Memory B cell (primary cell): ENCODE data around the gene FTCD.
"Not testable (repeated sequence)": the region's sequence is repeated elsewhere in the genome, so short reads cannot be mapped to it uniquely, and the experiment has no call there.

Source experiments
- ATAC-seq: fragments of 150-1000 bp; cut with Tn5 transposase; 2 replicates; pipeline ENCODE4 v1.10.0; 2021; ENCODE audit warnings: low read depth, mild to moderate bottlenecking, moderate library complexity
- DNase-seq, 2 donors: peaks; one replicate each; pipeline ENCODE4 v3.0.0; 2022; ENCODE audit warnings: low spot score in 2 of 2
- H3K27ac Mint-ChIP-seq: one replicate; pipeline ENCODE4 v1.8.0; 2022; ENCODE audit warnings: mild to moderate bottlenecking, moderate library complexity, mixed read lengths
- H3K27me3 Mint-ChIP-seq: one replicate; pipeline ENCODE4 v1.8.0; 2022; ENCODE audit warnings: mixed read lengths
- H3K36me3 Mint-ChIP-seq: one replicate; pipeline ENCODE4 v1.8.0; 2022; ENCODE audit warnings: mild to moderate bottlenecking, mixed read lengths
- H3K4me1 Mint-ChIP-seq: one replicate; pipeline ENCODE4 v1.8.0; 2022; ENCODE audit warnings: mixed read lengths
- H3K4me3 Mint-ChIP-seq: one replicate; pipeline ENCODE4 v1.8.0; 2022; ENCODE audit warnings: mild to moderate bottlenecking, moderate library complexity, mixed read lengths
- H3K9me3 Mint-ChIP-seq: one replicate; pipeline ENCODE4 v1.8.0; 2022; ENCODE audit warnings: mixed read lengths

The FTCD gene

DNA sequence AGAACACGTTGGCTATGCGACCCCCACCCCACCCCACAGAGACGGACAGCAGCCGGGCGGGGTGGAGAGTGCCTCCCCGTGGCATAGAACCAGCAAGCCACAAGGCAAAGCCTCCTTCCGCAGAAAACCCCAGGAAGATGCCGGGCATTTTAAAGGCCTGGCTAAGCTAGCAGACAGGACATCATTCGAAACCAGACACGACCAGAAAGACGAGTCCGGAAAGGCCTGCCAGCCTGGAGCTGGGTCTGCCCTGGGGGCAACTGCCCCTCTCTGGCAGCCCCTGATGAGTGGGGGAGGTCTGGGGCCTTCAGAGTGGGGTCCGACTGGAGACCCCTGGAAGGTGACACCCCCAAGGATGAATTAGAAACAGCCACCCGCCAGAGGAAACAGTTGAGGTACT is 8.5 kb downstream of the FTCD start:
- DNase-seq (no peak), ATAC-seq (no peak)
- Mint-ChIP-seq H3K27ac (no peak overlapping the region), H3K9me3 (no peaks in the 10 kb centered on the region), H3K27me3 (peaks cover 4% of the 10 kb centered on the region), H3K36me3 (no peaks in the 10 kb centered on the region), H3K4me1 (peaks cover 7% of the 10 kb centered on the region), H3K4me3 (no peak overlapping the region)

DNA sequence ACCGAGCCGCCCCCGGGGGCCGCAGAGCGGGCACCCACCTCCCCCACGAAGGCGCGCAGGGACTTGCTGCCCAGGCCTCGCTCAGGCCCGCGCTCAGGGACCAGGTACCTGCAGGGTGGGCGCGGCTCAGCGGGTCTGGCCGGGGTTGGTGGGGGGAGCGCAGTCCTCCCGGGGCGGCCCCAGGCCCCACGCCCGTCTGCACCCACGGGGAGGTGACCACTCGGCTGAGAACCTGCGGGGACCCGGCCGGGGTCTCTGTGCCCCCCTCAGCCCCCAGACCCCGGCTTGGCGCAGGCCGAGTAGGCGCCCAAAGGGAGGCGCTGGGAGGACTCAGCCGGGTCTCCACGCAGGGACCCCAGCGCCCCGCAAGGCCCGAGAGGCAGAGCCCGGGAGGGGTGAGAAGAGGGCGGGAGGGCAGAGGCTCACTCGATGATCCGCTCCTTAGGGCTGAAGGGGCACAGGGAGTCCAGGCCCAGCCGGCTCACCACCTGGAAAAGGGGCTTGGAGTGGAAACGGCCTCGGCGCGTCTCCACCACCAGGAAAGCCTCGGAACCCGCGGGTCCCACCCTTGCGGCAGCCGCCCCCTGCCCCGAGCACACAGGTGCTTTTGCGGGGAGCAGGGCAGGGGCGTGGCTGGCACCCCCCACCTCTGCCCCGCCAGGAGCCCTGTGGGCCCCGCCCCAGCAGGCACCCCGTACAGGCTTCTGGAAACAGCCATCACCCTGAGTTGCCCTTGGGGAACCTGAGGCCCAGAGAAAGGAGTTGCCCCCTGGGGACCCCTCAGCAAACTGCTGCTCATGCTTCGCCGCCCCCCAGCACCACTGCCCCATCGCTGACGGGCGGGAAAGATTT is 9.3 kb downstream of the FTCD start:
- Mint-ChIP-seq H3K9me3 (no peaks in the 10 kb centered on the region), H3K36me3 (no peaks in the 10 kb centered on the region), H3K4me3 (no peak overlapping the region), H3K27me3 (peaks cover 4% of the 10 kb centered on the region), H3K4me1 (peaks cover 7% of the 10 kb centered on the region), H3K27ac (no peak overlapping the region)
- no peak for ATAC-seq
- DNase-seq, result no peak

DNA sequence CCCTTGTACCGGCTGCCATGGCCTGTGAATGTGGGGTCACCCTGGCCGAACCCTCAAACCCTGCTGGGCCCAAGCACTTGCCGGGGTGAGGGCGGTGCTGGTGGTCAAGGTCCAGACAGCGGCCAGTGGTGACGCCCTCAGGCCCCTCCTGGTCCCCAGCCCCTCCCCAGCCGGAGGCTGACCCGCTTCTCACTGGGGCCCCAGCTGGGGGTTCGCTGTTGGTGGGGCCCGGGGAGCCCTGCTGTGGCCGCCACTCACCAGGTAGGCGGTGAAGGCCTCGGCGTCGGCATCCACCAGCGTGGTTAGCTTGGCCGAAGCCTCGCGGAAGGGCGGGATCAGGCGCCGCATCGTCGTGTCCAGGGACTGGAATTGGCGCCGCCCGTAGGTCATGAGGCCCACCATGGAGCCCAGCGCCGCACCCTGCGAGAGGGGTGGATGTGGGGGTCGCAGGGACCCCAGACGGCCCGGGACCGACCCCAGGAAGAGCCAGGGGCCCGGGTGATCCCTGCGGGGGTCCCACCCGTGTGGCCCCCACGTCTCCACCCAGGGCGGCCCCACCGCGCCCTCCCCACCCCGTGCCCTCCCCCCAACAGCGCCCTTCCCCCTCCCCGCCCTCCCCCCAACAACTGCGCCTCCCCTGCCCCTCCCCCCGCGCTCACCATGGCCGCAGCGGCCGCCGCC is 10.1 kb downstream of the FTCD start:
- H3K27ac Mint-ChIP-seq, result peak overlapping the region; percentile 91
- ATAC-seq, result no peak

DNA sequence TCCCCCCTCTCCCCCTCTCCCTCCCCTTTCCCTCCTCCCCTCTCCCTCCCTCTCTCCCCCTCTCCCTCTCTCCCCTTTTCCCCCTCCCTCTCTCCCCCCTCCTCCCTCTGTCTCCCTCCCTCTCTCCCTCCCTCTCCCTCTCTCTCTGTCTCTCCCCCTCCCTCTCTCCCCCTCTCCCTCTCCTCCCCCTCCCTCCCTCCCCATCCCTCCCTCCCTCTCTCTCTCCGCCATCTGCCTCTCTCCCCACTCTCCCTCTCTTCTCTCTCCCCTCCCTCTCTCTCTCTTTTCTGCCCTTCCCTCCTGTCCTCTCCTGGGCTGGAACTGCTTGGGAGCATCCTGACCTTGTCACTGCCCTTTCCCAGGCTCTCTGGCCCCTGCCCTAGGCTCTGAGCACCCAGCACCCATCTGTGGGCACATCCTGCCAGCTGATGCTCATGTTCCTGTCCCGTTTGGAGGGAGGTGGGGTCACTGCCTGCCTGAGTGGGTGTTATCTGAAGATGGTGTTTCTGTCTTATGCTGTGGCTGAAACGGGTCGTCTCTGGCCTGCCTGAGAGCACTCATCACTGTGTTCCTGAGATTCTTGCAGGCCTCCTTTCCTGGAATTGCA is 10.8 kb downstream of the FTCD start:
- no peaks in the 10 kb centered on the region for H3K9me3 Mint-ChIP-seq
- ATAC-seq (no peak), DNase-seq (no peak)
- peaks cover 10% of the 10 kb centered on the region for H3K4me1 Mint-ChIP-seq
- H3K36me3 Mint-ChIP-seq, result no peaks in the 10 kb centered on the region
- H3K27me3 Mint-ChIP-seq, result peaks cover 9% of the 10 kb centered on the region
- peak overlapping the region; percentile 91 for H3K27ac Mint-ChIP-seq
- H3K4me3 Mint-ChIP-seq, result peak overlapping the region; percentile 71

More for the DNA sequence above, 10.1 kb downstream of the FTCD start:
- no peaks in the 10 kb centered on the region for H3K36me3 Mint-ChIP-seq
- no peaks in the 10 kb centered on the region for H3K9me3 Mint-ChIP-seq
- H3K4me1 Mint-ChIP-seq, result peaks cover 10% of the 10 kb centered on the region
- DNase-seq, result no peak
- H3K4me3 Mint-ChIP-seq, result no peak overlapping the region
- H3K27me3 Mint-ChIP-seq, result peaks cover 7% of the 10 kb centered on the region

DNA sequence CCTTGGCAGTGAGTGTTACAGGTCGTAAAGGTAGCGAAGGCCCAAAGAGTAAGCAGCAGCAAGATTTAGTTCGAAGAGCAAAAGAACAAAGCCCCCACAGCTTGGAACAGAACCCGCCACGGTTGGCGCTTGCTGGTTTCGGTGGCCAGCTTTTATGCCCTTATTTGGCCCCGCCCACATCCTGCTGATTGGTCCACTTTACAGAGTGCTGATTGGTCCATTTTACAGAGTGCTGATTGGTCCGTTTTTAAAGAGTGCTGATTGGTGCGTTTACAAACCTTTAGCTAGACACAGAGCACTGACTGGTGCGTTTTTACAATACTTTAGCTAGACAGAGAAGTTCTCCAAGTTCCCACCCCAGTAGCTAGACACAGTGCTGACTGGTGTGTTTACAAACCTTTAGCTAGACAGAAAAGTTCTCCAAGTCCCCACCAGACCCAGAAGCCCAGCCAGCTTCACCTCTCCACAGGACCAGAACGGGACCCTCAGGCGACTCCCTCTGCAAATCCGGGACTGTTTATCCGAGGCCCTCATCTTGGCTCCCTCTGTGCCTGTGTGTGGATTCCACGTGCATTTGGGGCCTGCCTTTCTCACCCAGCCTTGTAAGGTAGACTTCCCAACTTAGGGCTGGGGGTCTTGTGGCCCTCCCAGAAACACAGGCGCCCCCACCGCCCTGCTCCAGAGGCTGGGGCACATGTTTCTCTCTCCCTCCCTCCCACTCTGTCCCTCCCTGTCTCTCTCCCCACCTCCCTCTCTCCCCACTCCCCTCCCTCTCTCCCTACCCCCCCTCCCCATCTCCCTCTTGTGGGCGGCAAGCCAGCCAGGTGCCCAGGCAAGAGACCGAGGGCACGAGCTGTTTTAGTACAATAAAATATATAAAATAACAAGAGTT is 12.6 kb downstream of the FTCD start:
- Mint-ChIP-seq H3K27me3 (peaks cover 6% of the 10 kb centered on the region), H3K27ac (no peak overlapping the region), H3K9me3 (no peaks in the 10 kb centered on the region), H3K36me3 (no peaks in the 10 kb centered on the region), H3K4me1 (peaks cover 10% of the 10 kb centered on the region), H3K4me3 (no peak overlapping the region)
- DNase-seq (no peak), ATAC-seq (no peak)

DNA sequence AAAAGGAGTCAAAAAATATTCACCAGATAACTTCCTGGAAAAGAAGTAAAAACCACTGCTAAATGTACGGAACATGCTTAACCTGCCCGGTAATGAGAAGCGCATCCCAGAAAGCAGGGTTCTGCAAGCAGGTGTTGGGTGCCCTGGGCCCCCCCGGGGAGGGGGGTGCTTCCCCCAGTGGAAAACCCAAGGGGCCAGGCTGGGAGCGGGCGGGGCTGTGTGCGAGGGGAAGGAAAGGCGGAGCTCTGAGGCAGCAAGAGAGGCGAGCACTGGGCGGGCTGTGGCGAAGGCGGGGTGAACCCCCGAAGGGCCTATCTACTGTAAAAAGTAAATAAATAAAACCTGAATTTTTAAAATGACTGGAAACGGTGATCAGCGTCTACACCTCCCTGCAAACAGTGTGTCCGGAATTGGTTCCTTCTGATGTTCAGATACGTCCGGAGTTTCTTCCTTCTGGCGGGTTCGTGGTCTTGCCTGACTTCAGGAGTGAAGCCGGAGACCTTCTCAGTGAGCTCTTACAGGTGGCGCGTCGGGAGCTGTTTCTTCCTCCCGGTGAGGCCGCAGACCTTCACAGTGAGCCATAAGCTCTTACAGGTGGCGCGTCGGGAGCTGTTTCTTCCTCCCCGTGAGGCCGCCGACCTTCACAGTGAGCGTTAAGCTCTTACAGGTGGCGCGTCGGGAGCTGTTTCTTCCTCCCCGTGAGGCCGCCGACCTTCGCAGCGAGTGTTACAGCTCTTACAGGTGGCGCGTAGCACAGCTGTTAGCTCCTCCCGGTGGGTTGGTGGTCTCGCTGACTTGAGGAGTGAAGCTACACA is 13.4 kb downstream of the FTCD start:
- Mint-ChIP-seq H3K9me3 (no peaks in the 10 kb centered on the region), H3K4me1 (peaks cover 10% of the 10 kb centered on the region), H3K27me3 (peaks cover 6% of the 10 kb centered on the region), H3K4me3 (no peak overlapping the region), H3K27ac (no peak overlapping the region), H3K36me3 (no peaks in the 10 kb centered on the region)
- ATAC-seq, result no peak
- no peak for DNase-seq

DNA sequence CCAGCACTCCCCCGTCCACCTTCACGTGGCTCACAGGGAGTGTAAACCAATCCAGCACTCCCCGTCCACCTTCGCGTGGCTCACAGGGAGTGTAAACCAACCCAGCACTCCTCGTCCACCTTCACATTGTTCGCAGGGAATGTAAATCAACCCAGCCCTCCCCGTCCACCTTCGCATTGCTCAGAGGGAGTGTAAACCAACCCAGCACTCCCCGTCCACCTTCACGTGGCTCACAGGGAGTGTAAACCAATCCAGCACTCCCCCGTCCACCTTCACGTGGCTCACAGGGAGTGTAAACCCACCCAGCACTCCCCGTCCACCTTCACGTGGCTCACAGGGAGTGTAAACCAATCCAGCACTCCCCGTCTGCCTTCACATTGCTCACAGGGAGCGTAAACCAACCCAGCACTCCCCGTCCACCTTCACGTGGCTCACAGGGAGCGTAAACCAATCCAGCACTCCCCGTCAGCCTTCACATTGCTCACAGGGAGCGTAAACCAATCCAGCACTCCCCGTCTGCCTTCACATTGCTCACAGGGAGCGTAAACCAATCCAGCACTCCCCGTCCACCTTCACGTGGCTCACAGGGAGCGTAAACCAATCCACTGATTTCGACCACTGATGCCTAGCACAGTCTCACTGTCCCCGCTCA is 14.9 kb downstream of the FTCD start:
- H3K36me3 Mint-ChIP-seq, H3K4me3 Mint-ChIP-seq, ATAC-seq: not testable (repeated sequence)

DNA sequence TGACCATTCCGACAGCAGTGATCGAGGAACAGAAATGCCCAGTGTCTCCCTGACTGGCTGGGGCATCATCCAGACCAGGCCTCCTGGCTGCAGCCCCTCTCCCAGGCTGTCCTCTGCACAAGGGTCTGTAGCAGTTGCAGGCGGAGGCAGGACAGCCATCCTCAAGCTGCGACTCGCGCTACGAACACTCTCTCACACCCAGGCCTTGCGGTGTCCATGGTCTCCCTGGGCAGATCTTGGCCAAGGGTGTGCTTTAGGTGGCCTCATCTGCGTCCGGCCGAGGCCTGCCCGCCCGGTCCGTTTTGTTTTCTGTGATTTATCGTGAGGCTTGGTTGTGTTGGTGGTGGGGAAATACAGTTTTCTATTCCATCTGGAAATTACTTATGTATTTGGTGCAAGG is 15.7 kb downstream of the FTCD start:
- Mint-ChIP-seq H3K27me3 (peaks cover 12% of the 10 kb centered on the region), H3K4me3 (no peak overlapping the region), H3K27ac (no peak overlapping the region), H3K4me1 (peaks cover 9% of the 10 kb centered on the region), H3K9me3 (no peaks in the 10 kb centered on the region), H3K36me3 (no peaks in the 10 kb centered on the region)
- no peak for ATAC-seq
- DNase-seq, result no peak

More for the DNA sequence above, 14.9 kb downstream of the FTCD start:
- peaks cover 10% of the 10 kb centered on the region for H3K4me1 Mint-ChIP-seq
- H3K27ac Mint-ChIP-seq, H3K27me3 Mint-ChIP-seq, H3K9me3 Mint-ChIP-seq, DNase-seq: not testable (repeated sequence)

DNA sequence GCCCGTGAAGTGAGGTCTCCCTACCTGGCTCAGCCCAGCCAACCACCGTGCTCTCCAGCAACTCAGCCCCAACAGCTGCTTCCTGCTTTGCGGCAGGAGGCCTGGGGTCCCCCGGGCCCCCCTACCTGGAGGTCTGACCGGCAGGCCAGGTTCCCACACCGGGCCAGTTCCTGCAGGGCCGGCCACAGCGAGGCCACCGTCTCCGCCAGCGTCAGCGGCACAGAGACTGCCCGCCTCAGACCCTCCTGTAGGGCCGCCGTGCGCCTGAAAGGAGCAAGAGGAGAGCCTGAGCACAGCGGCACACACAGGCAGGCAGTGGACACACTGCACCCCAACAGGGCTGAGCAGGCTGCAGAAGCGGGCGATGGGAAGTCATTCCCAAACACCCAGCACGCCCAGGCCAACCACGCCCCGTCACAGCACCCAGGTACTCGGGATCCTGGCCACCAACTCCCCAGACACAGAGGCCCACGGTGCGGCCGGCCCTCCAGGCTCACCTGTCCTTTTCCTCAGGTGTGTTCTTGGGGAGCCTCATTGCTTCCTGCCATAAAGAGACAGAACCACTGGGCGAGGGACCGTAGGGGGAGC is 16.9 kb downstream of the FTCD start:
- Mint-ChIP-seq H3K27ac (no peak overlapping the region), H3K36me3 (no peaks in the 10 kb centered on the region), H3K4me3 (no peak overlapping the region)

DNA sequence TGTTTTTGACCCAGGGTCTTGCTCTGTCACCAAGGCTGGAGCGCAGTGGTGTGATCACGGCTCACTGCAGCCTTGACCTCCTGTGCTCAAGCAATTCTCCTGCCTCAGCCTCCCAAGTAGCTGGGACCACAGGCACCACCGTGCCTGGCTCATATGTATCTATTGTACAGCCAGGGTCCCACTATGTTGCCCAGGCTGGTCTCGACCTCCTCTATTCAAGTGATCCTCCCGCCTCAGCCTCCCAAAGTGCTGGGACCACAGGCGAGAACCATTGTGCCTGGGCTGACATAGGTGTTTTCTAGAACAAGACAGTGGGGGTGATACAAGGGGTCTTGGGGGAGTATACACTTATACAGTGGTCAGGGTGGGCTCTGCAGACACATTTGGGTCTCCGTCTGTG is 17.5 kb downstream of the FTCD start:
- no peak for ATAC-seq
- DNase-seq, result no peak
- H3K27ac Mint-ChIP-seq, result no peak overlapping the region
- H3K4me1 Mint-ChIP-seq, result peaks cover 3% of the 10 kb centered on the region
- no peaks in the 10 kb centered on the region for H3K9me3 Mint-ChIP-seq
- H3K27me3 Mint-ChIP-seq, result peaks cover 11% of the 10 kb centered on the region
- no peaks in the 10 kb centered on the region for H3K36me3 Mint-ChIP-seq
- no peak overlapping the region for H3K4me3 Mint-ChIP-seq

More for the DNA sequence above, 16.9 kb downstream of the FTCD start:
- ATAC-seq (no peak), DNase-seq (no peak)
- no peaks in the 10 kb centered on the region for H3K9me3 Mint-ChIP-seq
- peaks cover 11% of the 10 kb centered on the region for H3K27me3 Mint-ChIP-seq
- H3K4me1 Mint-ChIP-seq, result peaks cover 3% of the 10 kb centered on the region

DNA sequence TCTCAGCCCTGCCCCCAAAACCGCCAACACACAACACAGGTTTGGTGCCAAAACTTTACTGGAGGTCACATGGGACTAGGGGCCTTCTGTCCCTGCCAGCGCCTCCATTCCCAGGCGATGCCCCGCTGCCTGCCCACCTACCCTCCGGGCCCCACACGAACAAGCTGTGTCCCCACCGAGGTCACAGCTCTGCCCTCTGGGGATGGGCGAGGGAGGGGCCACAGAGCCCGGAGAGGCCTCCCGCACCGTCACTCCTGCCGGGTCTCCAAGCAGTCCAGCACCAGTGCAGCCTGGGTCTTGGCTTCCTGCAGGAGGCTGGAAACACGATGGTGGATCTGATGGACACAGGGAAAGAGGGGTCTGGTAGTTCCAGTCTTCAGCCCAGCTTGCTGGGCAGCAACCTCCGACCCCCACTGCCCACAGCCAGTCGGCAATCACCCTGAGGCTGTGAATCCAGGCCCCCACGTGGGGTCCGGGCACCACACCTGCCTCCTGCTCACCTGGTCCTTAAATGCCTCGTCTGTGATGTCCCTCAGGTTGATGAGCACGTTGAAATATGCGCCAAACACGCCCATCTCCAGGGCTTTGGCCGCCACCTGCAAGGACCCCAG is 18.5 kb downstream of the FTCD start:
- Mint-ChIP-seq H3K9me3 (no peaks in the 10 kb centered on the region), H3K4me1 (peaks cover 3% of the 10 kb centered on the region), H3K36me3 (no peaks in the 10 kb centered on the region), H3K27ac (no peak overlapping the region), H3K4me3 (no peak overlapping the region), H3K27me3 (peaks cover 11% of the 10 kb centered on the region)
- DNase-seq (no peak), ATAC-seq (no peak)

DNA sequence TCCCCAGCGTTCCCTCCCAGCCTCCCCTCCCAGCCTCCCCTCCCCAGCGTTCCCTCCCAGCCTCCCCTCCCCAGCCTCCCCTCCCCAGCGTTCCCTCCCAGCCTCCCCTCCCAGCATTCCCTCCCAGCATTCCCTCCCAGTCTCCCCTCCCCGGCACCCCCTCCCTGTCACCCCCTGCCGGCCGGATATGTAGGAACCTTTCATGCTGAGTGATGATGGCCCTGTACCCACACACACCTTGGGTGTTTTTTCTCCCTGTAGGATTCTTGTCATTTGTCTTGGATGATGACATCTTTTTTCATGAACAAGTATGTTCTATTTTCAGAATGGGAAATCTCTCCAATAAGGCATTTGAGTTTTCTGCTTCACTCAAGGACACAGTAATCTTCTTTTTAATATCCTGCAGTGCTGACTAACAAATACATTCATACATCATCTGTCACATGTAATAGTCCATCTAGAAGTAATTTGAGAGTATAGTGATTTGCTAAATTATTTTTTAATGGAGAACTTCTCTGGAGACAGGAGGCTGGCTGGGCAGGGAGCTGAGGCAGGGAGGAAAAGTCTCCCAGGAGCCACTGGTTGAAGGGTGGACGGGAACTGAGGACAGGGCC is 19.5 kb downstream of the FTCD start:
- Mint-ChIP-seq H3K27me3 (peaks cover 11% of the 10 kb centered on the region), H3K9me3 (no peaks in the 10 kb centered on the region), H3K36me3 (no peaks in the 10 kb centered on the region), H3K4me3 (no peak overlapping the region), H3K27ac (no peak overlapping the region), H3K4me1 (peaks cover 3% of the 10 kb centered on the region)
- ATAC-seq (no peak), DNase-seq (no peak)
